ENCODE data around the gene R3HCC1L. TPM values are rescaled to one million over a fixed set of nuclear protein-coding genes. Genes with fewer than 3 reads are reported as not detected.
A peak's percentile ranks its signal among the peaks of the same experiment; 100 is the strongest.

Gene R3HCC1L
- polyA plus RNA-seq, 2 of the 4 experiments (the other 2 are of a cell fraction) = 11.0 to 15.2 TPM

DNA sequence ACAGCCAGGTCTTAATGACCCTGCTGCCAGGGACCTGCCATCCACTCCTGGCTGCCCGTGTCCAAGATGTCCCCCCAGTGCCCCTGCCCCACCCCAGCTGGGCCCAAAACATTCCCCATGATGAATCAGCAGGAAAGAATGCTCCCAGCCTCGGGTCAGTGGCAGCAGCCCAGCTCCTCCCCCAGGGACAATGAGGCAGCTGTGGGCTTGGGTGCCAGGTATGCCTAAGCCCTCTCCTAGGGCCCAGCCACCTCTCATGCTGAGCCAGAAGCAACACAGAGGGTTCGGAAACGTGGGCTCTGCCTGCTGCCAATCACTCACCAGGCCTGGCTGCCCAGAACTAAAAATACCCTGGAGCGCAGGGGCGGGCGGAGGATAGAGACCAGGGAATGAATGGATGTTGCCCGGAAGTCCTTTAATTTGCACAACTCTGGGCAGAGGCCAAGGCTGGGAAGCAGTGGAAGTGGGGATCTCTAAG, 135.0 kb downstream of the R3HCC1L start:
- CTCF ChIA-PET = interaction anchor here (1.1 to 2.5 kb wide), 3 partner anchors 40 to 373 kb away, joined by 4 to 12 read pairs (median 4); no protein-coding TSS in a partner anchor
- H3K27ac ChIP-seq = peak overlapping the region; percentile 72 to 88
- FAIRE-seq (no peak), ATAC-seq (peak; percentile 27 to 64; a peak in 5 of 6 replicates), DNase-seq (ENCODE audit: low read depth in 1 of 2, low spot score in 1 of 2) (peak; percentile 68 to 70)
- no peak overlapping the region for H3K4me3 ChIP-seq
- H3K4me2 ChIP-seq = peak overlapping the region; percentile 73
- TF ChIP-seq GATA3 (IDR thresholded peaks at IDR 0.05; ENCODE audit: borderline replicate concordance) (0 out of 2 replicates have a peak, but pooled peaks have one; percentile 7), HOXB5 (CRISPR knock-in tag; IDR thresholded peaks at IDR 0.05) (no peak), POLR2A (IDR thresholded peaks at IDR 0.05; ENCODE audit: low read length) (no peak), FOSL2 (IDR thresholded peaks at IDR 0.05) (no peak), FOSL2 (CRISPR knock-in tag; IDR thresholded peaks at IDR 0.05) (peak; percentile 28; the same call in 1 of the 2 replicates), CBX2 (IDR thresholded peaks at IDR 0.05; ENCODE audit: borderline replicate concordance, low read depth) (no peak)
- H3K4me1 ChIP-seq = peaks cover 29% of the 10 kb centered on the region
- H3K9me3 ChIP-seq = no peaks in the 10 kb centered on the region
- WGBS (ENCODE audit: missing lambda C conversion rate) = 41% methylated on average over 7 of the region's 8 CpGs
- POLR2A ChIA-PET = no interaction called here

DNA sequence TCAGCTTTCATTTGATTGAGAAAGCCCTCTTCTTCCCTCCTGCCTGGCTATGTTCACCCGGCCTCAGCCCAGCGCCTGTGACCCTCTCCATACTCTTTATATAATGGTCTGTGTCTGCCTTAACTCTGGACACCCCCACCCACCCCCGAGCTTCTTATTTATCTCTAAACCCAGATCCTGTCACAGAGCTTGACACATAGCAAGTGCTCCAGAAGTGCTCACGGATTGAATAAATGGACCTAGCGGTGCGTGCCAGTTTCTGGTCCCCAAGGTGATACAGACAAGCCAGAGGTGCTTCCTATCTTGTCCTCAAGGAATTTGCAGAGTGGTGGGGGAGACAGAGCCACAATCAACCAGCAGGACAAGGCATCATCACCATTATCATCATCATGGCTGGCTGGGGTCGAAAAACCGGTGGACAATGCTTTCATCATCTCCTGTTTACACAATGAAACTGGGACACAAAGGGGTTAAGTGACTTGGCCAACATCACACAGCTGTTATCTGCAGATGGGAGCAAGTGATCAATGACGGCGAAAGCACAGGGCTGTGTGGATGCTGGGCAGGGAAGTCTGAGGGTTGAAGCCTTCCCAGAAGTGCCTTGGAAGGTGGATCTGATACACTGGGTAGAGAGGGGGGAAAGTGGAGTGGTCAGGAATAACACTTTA, 135.8 kb downstream of the R3HCC1L start:
- DNase-seq (ENCODE audit: low read depth in 1 of 2, low spot score in 1 of 2) (no peak), FAIRE-seq (no peak), ATAC-seq (no peak)
- H3K4me1 ChIP-seq = peaks cover 29% of the 10 kb centered on the region
- H3K27ac ChIP-seq = peak overlapping the region; percentile 72 to 88; a peak in 4 of 6 replicates
- no peak overlapping the region for H3K4me3 ChIP-seq
- no peaks in the 10 kb centered on the region for H3K9me3 ChIP-seq
- ChIA-PET CTCF (interaction anchor here (1.5 to 2.5 kb wide), 3 partner anchors 9 to 39 kb away, joined by 3 to 12 read pairs (median 5); no protein-coding TSS in a partner anchor), POLR2A (no interaction called here)
- WGBS (ENCODE audit: missing lambda C conversion rate) = 83% methylated on average over 10 of the region's 10 CpGs
- TF ChIP-seq, protein P1, sequence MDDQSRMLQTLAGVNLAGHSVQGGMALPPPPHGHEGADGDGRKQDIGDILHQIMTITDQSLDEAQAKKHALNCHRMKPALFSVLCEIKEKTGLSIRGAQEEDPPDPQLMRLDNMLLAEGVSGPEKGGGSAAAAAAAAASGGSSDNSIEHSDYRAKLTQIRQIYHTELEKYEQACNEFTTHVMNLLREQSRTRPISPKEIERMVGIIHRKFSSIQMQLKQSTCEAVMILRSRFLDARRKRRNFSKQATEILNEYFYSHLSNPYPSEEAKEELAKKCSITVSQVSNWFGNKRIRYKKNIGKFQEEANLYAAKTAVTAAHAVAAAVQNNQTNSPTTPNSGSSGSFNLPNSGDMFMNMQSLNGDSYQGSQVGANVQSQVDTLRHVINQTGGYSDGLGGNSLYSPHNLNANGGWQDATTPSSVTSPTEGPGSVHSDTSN (IDR thresholded peaks at IDR 0.05) = no peak
- TF ChIP-seq SMC3 (IDR thresholded peaks at IDR 0.05) (no peak), CBX2 (IDR thresholded peaks at IDR 0.05; ENCODE audit: borderline replicate concordance, low read depth) (no peak), RAD21 (conservative IDR thresholded peaks at IDR 0.05 in 1 of 2, IDR thresholded peaks at IDR 0.05 in 1 of 2) (no peak), CEBPB (IDR thresholded peaks at IDR 0.05) (no peak), FOSL2 (IDR thresholded peaks at IDR 0.05) (no peak), FOSL2 (CRISPR knock-in tag; IDR thresholded peaks at IDR 0.05) (no peak), RNF2 (IDR thresholded peaks at IDR 0.05; ENCODE audit: borderline replicate concordance, low read depth) (no peak), FOSB (CRISPR knock-in tag; IDR thresholded peaks at IDR 0.05) (no peak), CBX8 (IDR thresholded peaks at IDR 0.05) (no peak), KDM1A (IDR thresholded peaks at IDR 0.05; ENCODE audit: low read depth) (no peak), KDM5A (IDR thresholded peaks at IDR 0.05) (no peak), CHD2 (IDR thresholded peaks at IDR 0.05; ENCODE audit: low read length, partially characterized antibody) (no peak)
- TF ChIP-seq, protein P2, sequence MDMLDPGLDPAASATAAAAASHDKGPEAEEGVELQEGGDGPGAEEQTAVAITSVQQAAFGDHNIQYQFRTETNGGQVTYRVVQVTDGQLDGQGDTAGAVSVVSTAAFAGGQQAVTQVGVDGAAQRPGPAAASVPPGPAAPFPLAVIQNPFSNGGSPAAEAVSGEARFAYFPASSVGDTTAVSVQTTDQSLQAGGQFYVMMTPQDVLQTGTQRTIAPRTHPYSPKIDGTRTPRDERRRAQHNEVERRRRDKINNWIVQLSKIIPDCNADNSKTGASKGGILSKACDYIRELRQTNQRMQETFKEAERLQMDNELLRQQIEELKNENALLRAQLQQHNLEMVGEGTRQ (IDR thresholded peaks at IDR 0.05) = no peak
- TF ChIP-seq, protein P3, sequence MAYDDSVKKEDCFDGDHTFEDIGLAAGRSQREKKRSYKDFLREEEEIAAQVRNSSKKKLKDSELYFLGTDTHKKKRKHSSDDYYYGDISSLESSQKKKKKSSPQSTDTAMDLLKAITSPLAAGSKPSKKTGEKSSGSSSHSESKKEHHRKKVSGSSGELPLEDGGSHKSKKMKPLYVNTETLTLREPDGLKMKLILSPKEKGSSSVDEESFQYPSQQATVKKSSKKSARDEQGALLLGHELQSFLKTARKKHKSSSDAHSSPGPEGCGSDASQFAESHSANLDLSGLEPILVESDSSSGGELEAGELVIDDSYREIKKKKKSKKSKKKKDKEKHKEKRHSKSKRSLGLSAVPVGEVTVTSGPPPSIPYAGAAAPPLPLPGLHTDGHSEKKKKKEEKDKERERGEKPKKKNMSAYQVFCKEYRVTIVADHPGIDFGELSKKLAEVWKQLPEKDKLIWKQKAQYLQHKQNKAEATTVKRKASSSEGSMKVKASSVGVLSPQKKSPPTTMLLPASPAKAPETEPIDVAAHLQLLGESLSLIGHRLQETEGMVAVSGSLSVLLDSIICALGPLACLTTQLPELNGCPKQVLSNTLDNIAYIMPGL (CRISPR knock-in tag; IDR thresholded peaks at IDR 0.05; ENCODE audit: borderline replicate concordance) = no peak
- H3K4me2 ChIP-seq = peak overlapping the region; percentile 73; the same call in 2 of the 3 replicates

DNA sequence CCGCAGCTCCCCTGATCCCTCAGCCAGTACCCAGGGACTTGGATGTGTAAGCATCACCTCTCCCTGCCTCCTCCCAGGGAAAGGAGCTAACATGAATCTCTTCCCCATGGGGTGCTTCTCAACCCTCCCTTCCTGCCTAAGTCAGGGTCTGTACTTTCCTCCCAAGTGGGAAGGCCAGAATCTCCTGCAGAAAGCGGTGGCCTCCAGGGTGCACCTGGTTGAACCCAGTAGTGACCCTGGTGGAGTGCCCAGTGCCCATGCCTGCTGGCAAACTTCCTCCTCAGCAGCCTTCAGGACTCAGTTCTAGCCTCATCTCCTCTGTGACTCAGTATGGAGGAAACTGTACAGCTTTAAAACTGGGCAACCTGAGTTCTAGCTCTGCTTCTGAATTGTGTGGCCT, 136.3 kb downstream of the R3HCC1L start:
- POLR2A ChIA-PET = no interaction called here
- Histone ChIP-seq H3K4me3 (no peak overlapping the region), H3K9me3 (no peaks in the 10 kb centered on the region), H3K4me1 (peaks cover 29% of the 10 kb centered on the region), H3K4me2 (no peak overlapping the region), H3K27ac (no peak overlapping the region)
- no peak for FAIRE-seq
- CTCF ChIA-PET = interaction anchor here (1.4 to 2.5 kb wide), 4 partner anchors 8 to 39 kb away, joined by 3 to 12 read pairs (median 4); no protein-coding TSS in a partner anchor
- no peak for DNase-seq (ENCODE audit: low read depth in 1 of 2, low spot score in 1 of 2)
- 100% methylated on average over 2 of the region's 2 CpGs for WGBS (ENCODE audit: missing lambda C conversion rate)
- ATAC-seq = no peak
- no peak for TF ChIP-seq KDM5A (IDR thresholded peaks at IDR 0.05)
